IMR-90 (cell line): ENCODE measurements around the gene MSMP. TPM values are rescaled to one million over a fixed set of nuclear protein-coding genes. Genes with fewer than 3 reads are reported as not detected.

Experiments used
- ATAC-seq: fragments of 200-7000 bp; cut with Tn5 transposase; 2 replicates; pipeline ENCODE4 v1.9.1; 2020; ENCODE audit warnings: low read depth, mild to moderate bottlenecking, moderate library complexity
- BruUV-seq: library from RNA; stranded (reverse); fragments of 400-500 nt; replicated peaks from 2 replicates; lab custom pipeline; 2021; lab: Mats Ljungman, UMichigan
- CTCF ChIA-PET: fragments of 300-600 bp; formaldehyde crosslinking; extraction: SDS; loops from one replicate; lab custom pipeline; 2021; ENCODE audit warnings: antibody characterized with exemption; lab: Yijun Ruan, JAX
- POLR2A ChIA-PET: fragments of 300-600 bp; sonication (Branson Sonifier 250); formaldehyde crosslinking; loops from one replicate; lab custom pipeline; 2022; ENCODE audit warnings: antibody characterized with exemption; ENCODE audit not compliant: unreplicated experiment; lab: Charles Lee
- DNase-seq: peaks from one replicate; pipeline ENCODE4 v3.0.0; 2013
- H2AFZ ChIP-seq: replicated peaks from 2 replicates; pipeline ENCODE3; 2013; ENCODE audit warnings: low read length, mild to moderate bottlenecking; ENCODE audit not compliant: poor library complexity
- H2AK5ac ChIP-seq: 2 replicates; pipeline ENCODE4 v1.6.1; 2013; ENCODE audit warnings: low read depth, low read length, inconsistent platforms
- H2AK9ac ChIP-seq: replicated peaks from 2 replicates; pipeline ENCODE3; 2013; ENCODE audit warnings: mild to moderate bottlenecking, low read depth, low read length, moderate library complexity; ENCODE audit not compliant: poor library complexity
- H2BK120ac ChIP-seq: 2 replicates; pipeline ENCODE4 v1.6.1; 2013; ENCODE audit warnings: low read depth, low read length, inconsistent platforms
- H2BK15ac ChIP-seq: 3 replicates; pipeline ENCODE4 v1.6.1; 2013; ENCODE audit warnings: low read depth, low read length, inconsistent platforms
- H2BK20ac ChIP-seq: 2 replicates; pipeline ENCODE4 v1.6.1; 2013; ENCODE audit warnings: low read depth, mild to moderate bottlenecking, inconsistent platforms, low read length, moderate library complexity
- H2BK5ac ChIP-seq: 2 replicates; pipeline ENCODE4 v1.6.1; 2013; ENCODE audit warnings: mild to moderate bottlenecking, low read depth, low read length, inconsistent platforms; ENCODE audit not compliant: poor library complexity, severe bottlenecking
- H3K14ac ChIP-seq: replicated peaks from 2 replicates; pipeline ENCODE4 v1.6.1; 2013; ENCODE audit warnings: low read depth, low read length, inconsistent platforms
- H3K18ac ChIP-seq: 2 replicates; pipeline ENCODE4 v1.6.1; 2013; ENCODE audit warnings: low read depth, low read length, control low read depth
- H3K23ac ChIP-seq: 2 replicates; pipeline ENCODE4 v1.6.1; 2013; ENCODE audit warnings: low read depth, low read length, inconsistent platforms
- H3K27ac ChIP-seq: 2 replicates; pipeline ENCODE4 v1.5.1; 2013; ENCODE audit warnings: mild to moderate bottlenecking, control low read depth, low read length; ENCODE audit not compliant: insufficient read depth
- H3K27me3 ChIP-seq: 2 replicates; pipeline ENCODE4 v1.6.1; 2013; ENCODE audit warnings: low read length; ENCODE audit not compliant: control insufficient read depth, insufficient read depth
- H3K36me3 ChIP-seq: 2 replicates; pipeline ENCODE4 v1.6.1; 2013; ENCODE audit warnings: low read length, mixed read lengths; ENCODE audit not compliant: control insufficient read depth, insufficient read depth
- H3K4ac ChIP-seq: 2 replicates; pipeline ENCODE4 v1.6.1; 2013; ENCODE audit warnings: low read depth, low read length, inconsistent platforms
- H3K4me1 ChIP-seq: 2 replicates; pipeline ENCODE4 v1.6.1; 2013; ENCODE audit warnings: low read length, mixed read lengths; ENCODE audit not compliant: control insufficient read depth, insufficient read depth
- H3K4me2 ChIP-seq: 2 replicates; pipeline ENCODE4 v1.6.1; 2013; ENCODE audit warnings: low read depth, mild to moderate bottlenecking, control low read depth, low read length, moderate library complexity
- H3K4me3 ChIP-seq: 2 replicates; pipeline ENCODE4 v1.5.1; 2013; ENCODE audit warnings: low read depth, mild to moderate bottlenecking, control low read depth, low read length, moderate library complexity; ENCODE audit not compliant: insufficient read depth
- H3K56ac ChIP-seq: 2 replicates; pipeline ENCODE4 v1.6.1; 2013; ENCODE audit warnings: low read length, inconsistent platforms; ENCODE audit not compliant: insufficient read depth; ENCODE audit errors: extremely low read depth
- H3K79me1 ChIP-seq, 2 experiments: 2 replicates each; pipeline ENCODE4 v1.6.1; 2013; ENCODE audit warnings: low read length in 2 of 2, inconsistent platforms in 1 of 2, low read depth in 1 of 2
- H3K9ac ChIP-seq: 2 replicates; pipeline ENCODE4 v1.6.1; 2013; ENCODE audit warnings: low read depth, low read length, control low read depth
- H3K9me1 ChIP-seq: 2 replicates; pipeline ENCODE4 v1.6.1; 2013; ENCODE audit warnings: low read length, inconsistent platforms; ENCODE audit not compliant: insufficient read depth
- H3K9me3 ChIP-seq: 2 replicates; pipeline ENCODE4 v1.6.1; 2013; ENCODE audit warnings: low read length; ENCODE audit not compliant: control insufficient read depth, insufficient read depth
- H4K20me1 ChIP-seq: 2 replicates; pipeline ENCODE4 v1.6.1; 2013; ENCODE audit warnings: low read length, inconsistent platforms; ENCODE audit not compliant: insufficient read depth
- H4K5ac ChIP-seq: 2 replicates; pipeline ENCODE4 v1.6.1; 2013; ENCODE audit warnings: mild to moderate bottlenecking, low read depth, low read length, control low read depth
- H4K8ac ChIP-seq, 2 experiments: 2 replicates each; pipeline ENCODE4 v1.6.1; 2013; ENCODE audit warnings: low read depth in 2 of 2, low read length in 2 of 2, control low read depth in 1 of 2, inconsistent platforms in 1 of 2
- H4K91ac ChIP-seq: 2 replicates; pipeline ENCODE4 v1.6.1; 2013; ENCODE audit warnings: low read depth, low read length, inconsistent platforms; ENCODE audit not compliant: insufficient read depth
- CEBPB ChIP-seq: IDR thresholded peaks from 2 replicates; pipeline ENCODE4 v1.6.1; 2012; ENCODE audit warnings: low read depth, low read length, improper control_type of control experiment
- CHD1 ChIP-seq: IDR thresholded peaks from 2 replicates; pipeline ENCODE4 v1.6.1; 2012; ENCODE audit warnings: low read depth, low read length, improper control_type of control experiment
- FOS ChIP-seq: fragments of 150-350 bp; IDR thresholded peaks from 2 replicates; pipeline ENCODE4 v1.6.1; 2016; ENCODE audit warnings: low read depth, low read length
- MAFK ChIP-seq: IDR thresholded peaks from 2 replicates; pipeline ENCODE4 v1.6.1; 2012; ENCODE audit warnings: low read depth, low read length, improper control_type of control experiment
- MAZ ChIP-seq: IDR thresholded peaks from 2 replicates; pipeline ENCODE4 v1.6.1; 2012; ENCODE audit warnings: low read depth, mild to moderate bottlenecking, low read length, improper control_type of control experiment, moderate library complexity, borderline replicate concordance
- MXI1 ChIP-seq: IDR thresholded peaks from 2 replicates; pipeline ENCODE4 v1.6.1; 2012; ENCODE audit warnings: low read depth, mild to moderate bottlenecking, low read length, moderate library complexity, borderline replicate concordance
- NFE2L2 ChIP-seq: fragments of 150-350 bp; IDR thresholded peaks from 2 replicates; pipeline ENCODE4 v1.6.1; 2016; ENCODE audit warnings: low read depth, mild to moderate bottlenecking, low read length
- POLR2A ChIP-seq: IDR thresholded peaks from 2 replicates; pipeline ENCODE4 v1.6.1; 2012; ENCODE audit warnings: mild to moderate bottlenecking, low read depth, low read length
- RAD21 ChIP-seq: IDR thresholded peaks from 2 replicates; pipeline ENCODE4 v1.6.1; 2012; ENCODE audit warnings: low read length, improper control_type of control experiment
- RFX5 ChIP-seq: IDR thresholded peaks from 2 replicates; pipeline ENCODE4 v1.8.0; 2012; ENCODE audit warnings: low read depth, mild to moderate bottlenecking, low read length, moderate library complexity
- SMC3 ChIP-seq: fragments of 150-350 bp; IDR thresholded peaks from 2 replicates; pipeline ENCODE4 v1.6.1; 2016; ENCODE audit warnings: low read depth, mild to moderate bottlenecking, antibody characterized with exemption, low read length, moderate library complexity
- WGBS, 2 experiments: methylation state at CpG; one replicate each; pipeline versions ENCODE4 v1.1.5 to v1.1.7; 2013; ENCODE audit warnings: missing lambda C conversion rate in 2 of 2; ENCODE audit not compliant: insufficient read length in 1 of 2; ENCODE audit errors: extremely low coverage in 2 of 2; 5-methylcytosine and 5-hydroxymethylcytosine counted together
- dilution Hi-C: fragments of 300-500 bp; cut with HindIII; formaldehyde crosslinking; loops from one replicate; pipeline ENCODE4 v1.14.3; 2018; ENCODE audit warnings: low sequenced_read_pairs; ENCODE audit not compliant: unreplicated experiment
- in situ Hi-C: fragments of 300-500 bp; cut with MboI; formaldehyde crosslinking; loops from 3 replicates; pipeline ENCODE4 v1.14.3; 2019; ENCODE audit warnings: low sequenced_read_pairs, inconsistent platforms, mixed read lengths
- intact Hi-C: fragments of 100-400 bp; cut with micrococcal nuclease; formaldehyde crosslinking; loops from 2 replicates; pipeline ENCODE4 v1.10.0; 2022
- polyA plus RNA-seq, 3 experiments: library from polyadenylated mRNA; depleted of rRNA; stranded (reverse); fragments of >200 nt; gene quantifications; 2 replicates each; pipeline ENCODE4 v1.2.3, GENCODE V29; 2012; ENCODE audit warnings: low replicate concordance in 1 of 3
- total RNA-seq: library from RNA; depleted of rRNA; stranded (reverse); fragments of >200 nt; gene quantifications from 2 replicates; pipeline ENCODE4 v1.2.3, GENCODE V29; 2012
- TF ChIP-seq, protein P1 (sequence below): conservative IDR thresholded peaks from 2 replicates; pipeline ENCODE4 v1.5.1; 2012; ENCODE audit warnings: mild to moderate bottlenecking, low read depth, low read length, improper control_type of control experiment
- TF ChIP-seq, protein P2 (sequence below): fragments of 150-350 bp; IDR thresholded peaks from 2 replicates; pipeline ENCODE4 v1.6.1; 2016; ENCODE audit warnings: low read depth, mild to moderate bottlenecking, low read length, moderate library complexity, borderline replicate concordance

The MSMP gene
- total and polyA plus RNA-seq, 2 of the 4 experiments (the other 2 are of a cell fraction): not detected

DNA sequence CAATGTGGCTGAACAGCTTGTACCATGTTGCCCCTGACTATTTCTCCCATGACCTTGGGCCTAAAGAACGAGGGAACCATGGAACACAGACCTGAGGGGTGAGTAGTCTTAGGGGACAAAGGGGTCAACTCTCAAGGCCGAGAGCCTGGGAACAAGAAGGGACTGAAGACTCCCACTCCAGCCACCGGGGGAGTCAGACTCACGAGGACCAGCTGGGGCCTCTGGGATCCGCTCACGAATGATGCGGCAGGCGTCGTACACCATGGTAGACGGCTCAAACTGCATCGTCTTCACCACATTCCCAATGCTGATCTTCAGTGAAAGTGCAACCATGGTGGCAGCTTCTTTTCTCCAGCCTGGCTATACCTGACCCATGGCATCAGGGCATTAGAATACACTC, 28.7 kb downstream of the MSMP start:
- Histone ChIP-seq H2BK5ac (no peak overlapping the region), H3K27me3 (no peaks in the 10 kb centered on the region), H2BK120ac (no peak overlapping the region), H3K27ac (no peak overlapping the region), H4K20me1 (peaks cover 39% of the 10 kb centered on the region), H2AFZ (no peak overlapping the region), H3K4me1 (peaks cover 24% of the 10 kb centered on the region), H3K14ac (no peak overlapping the region), H2BK20ac (no peak overlapping the region), H2BK15ac (no peak overlapping the region), H3K23ac (no peak overlapping the region), H3K18ac (no peak overlapping the region), H2AK9ac (no peak overlapping the region), H4K8ac (no peak overlapping the region), H3K4ac (no peak overlapping the region), H3K9ac (no peak overlapping the region), H3K9me1 (peaks cover 7% of the 10 kb centered on the region; the same call in 1 of the 2 replicates), H3K79me1 (peaks cover 41 to 87% of the 10 kb centered on the region in 2 experiments), H4K91ac (no peak overlapping the region), H2AK5ac (no peak overlapping the region), H3K56ac (no peak overlapping the region), H3K4me2 (no peak overlapping the region), H4K5ac (no peak overlapping the region), H3K36me3 (peaks cover 48% of the 10 kb centered on the region), H3K4me3 (no peak overlapping the region), H3K9me3 (no peaks in the 10 kb centered on the region)
- no TSS peak for BruUV-seq
- ATAC-seq: no peak
- in situ Hi-C loops (no loop called here), dilution Hi-C loops (no loop called here), intact Hi-C loops (no loop called here)
- CTCF ChIA-PET: interaction anchor here (0.6 kb wide), 1 partner anchor 31 kb away, joined by 3 read pairs; no protein-coding TSS in a partner anchor
- no peak for DNase-seq
- TF ChIP-seq CEBPB (no peak), FOS (no peak), NFE2L2 (no peak), POLR2A (no peak), SMC3 (no peak), MAZ (no peak), MAFK (no peak), RAD21 (no peak), CHD1 (no peak), MXI1 (no peak), RFX5 (no peak)
- TF ChIP-seq, protein P1, sequence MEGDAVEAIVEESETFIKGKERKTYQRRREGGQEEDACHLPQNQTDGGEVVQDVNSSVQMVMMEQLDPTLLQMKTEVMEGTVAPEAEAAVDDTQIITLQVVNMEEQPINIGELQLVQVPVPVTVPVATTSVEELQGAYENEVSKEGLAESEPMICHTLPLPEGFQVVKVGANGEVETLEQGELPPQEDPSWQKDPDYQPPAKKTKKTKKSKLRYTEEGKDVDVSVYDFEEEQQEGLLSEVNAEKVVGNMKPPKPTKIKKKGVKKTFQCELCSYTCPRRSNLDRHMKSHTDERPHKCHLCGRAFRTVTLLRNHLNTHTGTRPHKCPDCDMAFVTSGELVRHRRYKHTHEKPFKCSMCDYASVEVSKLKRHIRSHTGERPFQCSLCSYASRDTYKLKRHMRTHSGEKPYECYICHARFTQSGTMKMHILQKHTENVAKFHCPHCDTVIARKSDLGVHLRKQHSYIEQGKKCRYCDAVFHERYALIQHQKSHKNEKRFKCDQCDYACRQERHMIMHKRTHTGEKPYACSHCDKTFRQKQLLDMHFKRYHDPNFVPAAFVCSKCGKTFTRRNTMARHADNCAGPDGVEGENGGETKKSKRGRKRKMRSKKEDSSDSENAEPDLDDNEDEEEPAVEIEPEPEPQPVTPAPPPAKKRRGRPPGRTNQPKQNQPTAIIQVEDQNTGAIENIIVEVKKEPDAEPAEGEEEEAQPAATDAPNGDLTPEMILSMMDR: no peak
- TF ChIP-seq, protein P2, sequence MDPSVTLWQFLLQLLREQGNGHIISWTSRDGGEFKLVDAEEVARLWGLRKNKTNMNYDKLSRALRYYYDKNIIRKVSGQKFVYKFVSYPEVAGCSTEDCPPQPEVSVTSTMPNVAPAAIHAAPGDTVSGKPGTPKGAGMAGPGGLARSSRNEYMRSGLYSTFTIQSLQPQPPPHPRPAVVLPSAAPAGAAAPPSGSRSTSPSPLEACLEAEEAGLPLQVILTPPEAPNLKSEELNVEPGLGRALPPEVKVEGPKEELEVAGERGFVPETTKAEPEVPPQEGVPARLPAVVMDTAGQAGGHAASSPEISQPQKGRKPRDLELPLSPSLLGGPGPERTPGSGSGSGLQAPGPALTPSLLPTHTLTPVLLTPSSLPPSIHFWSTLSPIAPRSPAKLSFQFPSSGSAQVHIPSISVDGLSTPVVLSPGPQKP: no peak
- no CpG with 5 or more reads among the region's 11 CpGs for WGBS, 2 experiments
- POLR2A ChIA-PET: no interaction called here
